ENCODE results near the gene PDZD8.

PDZD8 gene

DNA sequence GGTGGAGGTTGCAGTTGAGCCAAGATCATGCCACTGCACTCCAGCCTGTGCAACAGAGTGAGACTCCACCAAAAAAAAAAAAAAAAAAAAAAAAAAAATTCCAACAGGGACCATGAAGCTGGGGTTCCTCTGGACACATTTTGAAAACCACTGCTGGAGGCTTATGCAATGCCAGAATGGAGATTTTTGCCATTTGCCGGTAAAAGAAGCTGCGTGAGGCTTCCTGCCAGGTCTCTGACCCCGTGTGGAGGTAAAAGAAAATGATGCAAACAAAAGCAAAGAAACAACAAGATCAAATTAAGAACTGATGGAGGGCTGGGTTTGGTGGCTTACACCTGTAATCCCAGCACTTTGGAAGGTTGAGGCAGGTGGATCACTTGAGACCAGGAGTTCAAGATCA is 30.5 kb upstream of the PDZD8 start:
- no peak overlapping the region for H3K27ac ChIP-seq
- intact Hi-C loops (cut with DNase I; ENCODE audit: low total_unique reads) = no loop called here
- TF ChIP-seq, protein P1, sequence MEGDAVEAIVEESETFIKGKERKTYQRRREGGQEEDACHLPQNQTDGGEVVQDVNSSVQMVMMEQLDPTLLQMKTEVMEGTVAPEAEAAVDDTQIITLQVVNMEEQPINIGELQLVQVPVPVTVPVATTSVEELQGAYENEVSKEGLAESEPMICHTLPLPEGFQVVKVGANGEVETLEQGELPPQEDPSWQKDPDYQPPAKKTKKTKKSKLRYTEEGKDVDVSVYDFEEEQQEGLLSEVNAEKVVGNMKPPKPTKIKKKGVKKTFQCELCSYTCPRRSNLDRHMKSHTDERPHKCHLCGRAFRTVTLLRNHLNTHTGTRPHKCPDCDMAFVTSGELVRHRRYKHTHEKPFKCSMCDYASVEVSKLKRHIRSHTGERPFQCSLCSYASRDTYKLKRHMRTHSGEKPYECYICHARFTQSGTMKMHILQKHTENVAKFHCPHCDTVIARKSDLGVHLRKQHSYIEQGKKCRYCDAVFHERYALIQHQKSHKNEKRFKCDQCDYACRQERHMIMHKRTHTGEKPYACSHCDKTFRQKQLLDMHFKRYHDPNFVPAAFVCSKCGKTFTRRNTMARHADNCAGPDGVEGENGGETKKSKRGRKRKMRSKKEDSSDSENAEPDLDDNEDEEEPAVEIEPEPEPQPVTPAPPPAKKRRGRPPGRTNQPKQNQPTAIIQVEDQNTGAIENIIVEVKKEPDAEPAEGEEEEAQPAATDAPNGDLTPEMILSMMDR (IDR thresholded peaks at IDR 0.05) = no peak

DNA sequence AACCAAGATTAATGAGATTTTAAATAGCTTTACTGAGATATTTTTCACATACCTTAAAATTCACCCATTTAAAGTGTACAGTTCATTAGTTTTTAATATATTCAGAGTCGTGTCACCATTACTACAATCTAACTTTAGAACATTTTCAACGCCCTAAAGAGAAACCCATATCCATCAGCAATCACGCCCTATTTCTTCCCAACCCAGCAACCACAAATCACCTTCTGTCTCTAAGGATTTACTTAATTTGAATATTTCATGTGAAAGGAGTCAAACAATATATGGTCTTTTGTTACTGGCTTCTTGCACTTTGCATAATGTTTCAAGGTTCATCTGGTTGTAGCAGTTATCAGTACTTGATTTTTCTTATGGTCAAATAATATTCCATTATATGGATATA is 25.1 kb upstream of the PDZD8 start:
- Histone ChIP-seq H3K9me3 (no peaks in the 10 kb centered on the region), H3K4me1 (no peaks in the 10 kb centered on the region), H3K4me3 (no peak overlapping the region), H3K27ac (no peak overlapping the region), H3K36me3 (no peaks in the 10 kb centered on the region), H3K27me3 (peaks cover 0 to 2% of the 10 kb centered on the region in 2 donors)
- intact Hi-C loops (cut with DNase I; ENCODE audit: low total_unique reads) = no loop called here
- TF ChIP-seq, protein P1 (IDR thresholded peaks at IDR 0.05) = no peak
- no peak for DNase-seq

More for the DNA sequence above, 30.5 kb upstream of the PDZD8 start:
- no peaks in the 10 kb centered on the region for H3K9me3 ChIP-seq
- no peaks in the 10 kb centered on the region for H3K4me1 ChIP-seq
- peaks cover 0 to 11% of the 10 kb centered on the region in 2 donors for H3K27me3 ChIP-seq
- H3K4me3 ChIP-seq = no peak overlapping the region
- H3K36me3 ChIP-seq = no peaks in the 10 kb centered on the region
- DNase-seq = no peak

DNA sequence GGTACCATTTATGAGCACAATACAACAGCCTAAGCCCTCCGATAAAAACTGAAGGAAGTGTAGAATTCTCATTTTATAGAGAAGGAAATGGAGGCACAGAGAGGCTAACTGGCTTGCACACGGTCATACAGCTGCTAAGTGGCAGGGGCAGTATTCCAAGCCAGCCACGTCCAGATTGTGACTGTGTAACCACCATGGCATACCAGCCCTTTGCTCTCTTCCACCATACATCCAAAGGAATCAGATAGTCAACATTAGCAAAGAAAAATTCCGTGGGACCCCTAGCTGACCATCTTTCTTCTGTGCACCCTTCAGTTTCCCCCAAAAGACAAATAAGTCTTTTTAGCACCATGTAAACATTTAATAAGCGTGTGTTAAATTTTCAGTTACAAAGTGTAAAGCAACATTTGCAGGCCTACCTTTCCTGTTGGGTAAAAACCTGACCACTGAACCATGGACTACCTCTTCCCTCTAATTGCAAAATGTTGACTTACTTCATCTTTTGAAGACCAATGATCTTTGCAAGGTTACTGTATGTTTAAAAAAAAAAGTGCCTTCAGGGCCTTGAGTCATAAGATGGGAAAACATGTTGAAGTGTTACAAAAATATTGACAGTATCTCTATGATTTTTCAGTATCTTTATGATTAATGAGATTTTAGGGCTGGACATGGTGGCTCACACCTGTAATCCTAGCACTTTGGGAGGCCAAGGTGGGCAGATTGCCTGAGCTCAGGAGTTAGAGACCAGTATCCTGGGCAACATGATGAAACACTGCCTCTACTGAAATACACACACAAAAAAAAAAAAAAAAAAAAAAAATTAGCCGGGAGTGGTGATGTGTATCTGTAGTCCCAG is 24.3 kb upstream of the PDZD8 start:
- H3K27me3 ChIP-seq = peaks cover 0 to 2% of the 10 kb centered on the region in 2 donors
- H3K27ac ChIP-seq = no peak overlapping the region
- H3K4me1 ChIP-seq = no peaks in the 10 kb centered on the region
- DNase-seq = no peak
- no peaks in the 10 kb centered on the region for H3K36me3 ChIP-seq
- H3K4me3 ChIP-seq = no peak overlapping the region
- TF ChIP-seq, protein P1 (IDR thresholded peaks at IDR 0.05) = no peak
- H3K9me3 ChIP-seq = no peaks in the 10 kb centered on the region
- intact Hi-C loops (cut with DNase I; ENCODE audit: low total_unique reads) = no loop called here

DNA sequence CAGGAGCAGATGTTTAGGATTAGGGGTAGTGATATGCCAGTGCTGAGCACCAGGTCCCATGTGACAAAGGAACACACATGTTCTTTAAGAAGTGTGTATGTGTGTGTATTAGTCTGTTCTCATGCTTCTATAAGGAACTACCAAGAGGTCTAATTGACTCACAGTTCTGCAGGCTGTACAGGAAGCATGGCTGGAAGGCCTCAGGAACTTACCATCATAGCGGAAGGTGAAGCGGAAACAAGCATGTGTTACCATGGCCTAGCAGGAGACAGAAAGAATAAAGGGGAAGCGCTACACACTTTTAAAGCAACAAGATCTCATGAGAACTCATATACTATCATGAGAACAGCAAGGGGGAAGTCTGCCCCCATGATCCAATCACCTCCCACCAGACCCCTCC is 22.8 kb upstream of the PDZD8 start:
- Histone ChIP-seq H3K4me1 (no peaks in the 10 kb centered on the region), H3K27me3 (peaks cover 0 to 4% of the 10 kb centered on the region in 2 donors), H3K9me3 (no peaks in the 10 kb centered on the region), H3K36me3 (no peaks in the 10 kb centered on the region), H3K27ac (no peak overlapping the region), H3K4me3 (no peak overlapping the region)
- no peak for DNase-seq
- TF ChIP-seq, protein P1 (IDR thresholded peaks at IDR 0.05) = no peak
- intact Hi-C loops (cut with DNase I; ENCODE audit: low total_unique reads) = no loop called here

DNA sequence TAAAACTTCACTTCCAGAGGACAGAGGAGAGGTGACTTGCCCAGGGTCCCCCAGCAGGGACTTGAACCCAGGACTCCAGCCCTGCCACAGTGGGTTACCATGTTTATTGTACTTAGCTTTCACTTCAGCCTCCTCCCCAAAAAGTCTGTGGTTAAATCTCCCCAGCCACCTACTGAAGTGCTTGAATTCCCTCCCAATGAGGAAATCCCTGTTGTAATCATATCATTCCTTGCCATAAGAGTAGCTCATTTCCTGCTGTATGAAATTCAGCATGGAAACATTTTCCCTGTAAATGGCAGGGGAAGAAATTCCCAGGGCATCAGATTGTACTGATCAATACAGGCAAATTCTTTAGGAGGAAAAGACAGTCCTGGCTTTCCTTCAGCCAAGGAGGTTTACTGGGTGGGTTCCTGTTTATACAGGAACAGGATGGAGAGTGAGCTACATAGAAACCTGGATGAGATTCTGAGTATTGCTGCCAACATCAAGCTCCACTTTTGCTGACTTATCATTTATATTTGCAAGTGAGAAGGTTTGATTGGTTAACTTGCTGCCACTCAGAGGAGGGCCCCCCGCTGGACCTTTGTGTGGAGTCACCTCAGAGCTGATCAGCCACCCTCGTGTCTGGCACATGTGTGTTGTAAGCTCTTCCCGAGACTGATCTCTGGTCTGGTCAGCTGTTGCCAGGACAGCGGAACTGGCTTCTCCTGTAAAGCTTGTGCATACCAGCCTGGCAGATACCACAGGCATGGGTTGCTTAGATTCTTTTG is 16.4 kb upstream of the PDZD8 start:
- TF ChIP-seq, protein P1 (IDR thresholded peaks at IDR 0.05) = no peak
- intact Hi-C loops (cut with DNase I; ENCODE audit: low total_unique reads) = no loop called here
- H3K27me3 ChIP-seq = peaks cover 0 to 27% of the 10 kb centered on the region in 2 donors
- DNase-seq = no peak
- H3K9me3 ChIP-seq = no peaks in the 10 kb centered on the region
- H3K4me3 ChIP-seq = no peak overlapping the region
- H3K4me1 ChIP-seq = no peaks in the 10 kb centered on the region
- no peak overlapping the region for H3K27ac ChIP-seq
- H3K36me3 ChIP-seq = no peaks in the 10 kb centered on the region
